B cell (primary cell): ENCODE data around the gene TXK. TPM values are rescaled to one million over a fixed set of nuclear protein-coding genes. Genes with fewer than 3 reads are reported as not detected.

Source experiments
- polyA plus RNA-seq: library from polyadenylated mRNA; depleted of rRNA; stranded (reverse); fragments of >200 nt; gene quantifications from 2 replicates; pipeline ENCODE4 v1.2.3, GENCODE V29; 2012
- small RNA-seq: library from RNA; depleted of rRNA; stranded (forward); fragments of <200 nt; gene quantifications from one replicate; pipeline ENCODE3, GENCODE V24; 2012; ENCODE audit warnings: low replicate concordance, low read depth; ENCODE audit not compliant: insufficient read length
- total RNA-seq, 2 donors: library from RNA; stranded (reverse); fragments of 120-200 nt in 1 of 2; gene quantifications; 1 replicate in 1 of 2; 2 replicates in 1 of 2; pipeline versions ENCODE4 v1.2.3 to v1.2.4, GENCODE V29; 2013 to 2022

Gene TXK
- total and polyA plus RNA-seq, 2 donors (not counting 1 experiment from before 2014, with no cell fraction given) = 0.79 to 1.1 TPM

Small RNA genes within 50 kb of the gene (small RNA-seq; reads per million reads assigned to genes)
- gene RF00019 (not detected), gene RF00026 (not detected), gene RNU6-838P (not detected)

Other genes with a start within 250 kb of the TXK start
- 16.5 and 16.6 TPM in 2 replicates for gene NFXL1, start 219.7 kb downstream of the TXK start, total RNA-seq
- 5.8 and 6.3 TPM in 2 replicates for gene NFXL1, start 219.7 kb downstream of the TXK start, polyA plus RNA-seq
- not detected in 2 replicates for gene CNGA1, start 117.6 kb downstream of the TXK start, total RNA-seq
- gene CNGA1, start 117.6 kb downstream of the TXK start, polyA plus RNA-seq = not detected in 2 replicates
- 1.1 TPM in 1 of 2 replicates, not detected in the other for gene NIPAL1, start 117.5 kb downstream of the TXK start, total RNA-seq
- gene NIPAL1, start 117.5 kb downstream of the TXK start, polyA plus RNA-seq = 0.24 TPM in 1 of 2 replicates, not detected in the other
- 8.3 and 11.7 TPM in 2 replicates for gene TEC, start 135.6 kb upstream of the TXK start, total RNA-seq
- 2.0 and 2.7 TPM in 2 replicates for gene TEC, start 135.6 kb upstream of the TXK start, polyA plus RNA-seq
- 69.1 and 69.2 TPM in 2 replicates for gene SLAIN2, start 207.3 kb upstream of the TXK start, total RNA-seq
- gene SLAIN2, start 207.3 kb upstream of the TXK start, polyA plus RNA-seq = 11.6 and 19.7 TPM in 2 replicates